Stimulated activated naive CD8-positive, alpha-beta T cell treated with anti-CD3 and anti-CD28 coated beads, Interleukin-15, Interleukin-2, amounts not matched to agents 100 U/mL and 50 U/mL, for 24 hours (primary cell): Measurements from ENCODE around the gene WIPI1.

Experiments used
- ATAC-seq: fragments of 150-1000 bp; cut with Tn5 transposase; one replicate; pipeline ENCODE4 v1.10.0; 2021
- DNase-seq: peaks from one replicate; pipeline ENCODE4 v3.0.0; 2021

The WIPI1 gene

DNA sequence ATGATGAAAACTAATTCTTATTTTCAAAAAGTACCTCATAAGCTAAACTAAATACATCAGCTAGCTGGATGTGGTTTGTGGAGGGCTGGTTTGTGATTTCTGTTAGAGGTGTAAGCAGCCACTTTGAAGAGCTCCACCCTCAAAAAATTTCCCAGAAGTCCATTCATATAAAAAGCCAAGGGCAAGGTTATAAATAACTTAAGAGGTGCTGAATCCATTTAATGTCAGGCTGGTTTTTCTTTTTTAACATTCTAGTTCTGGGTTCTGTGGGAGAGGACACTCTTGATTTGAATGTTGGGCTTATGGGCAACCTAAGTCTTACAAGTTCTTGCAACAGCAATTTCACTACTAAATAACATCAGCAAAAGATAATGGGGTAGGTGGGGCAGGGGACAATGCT, 3.4 kb upstream of the WIPI1 start:
- DNase-seq (no peak), ATAC-seq (peak; percentile 6)

DNA sequence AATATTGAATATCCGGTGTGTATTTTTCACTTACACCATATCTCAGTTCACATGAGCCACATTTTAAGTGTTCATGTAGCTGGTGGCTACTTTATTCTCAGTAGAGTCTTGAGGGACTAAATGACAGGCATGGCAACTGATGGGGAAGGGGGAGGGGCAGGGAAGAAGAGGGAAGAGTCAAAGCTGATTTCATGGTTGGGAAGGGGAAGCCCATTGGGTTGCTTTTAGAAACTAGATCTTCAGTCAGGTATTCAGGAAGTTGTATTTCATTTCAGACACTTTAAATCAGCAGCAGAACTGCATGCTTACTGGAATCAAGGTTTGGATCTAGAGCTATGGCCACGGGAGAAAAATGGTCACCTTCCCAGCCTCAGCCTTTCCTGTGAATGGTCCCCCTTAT, 2.9 kb upstream of the WIPI1 start:
- no peak for DNase-seq
- ATAC-seq = no peak

DNA sequence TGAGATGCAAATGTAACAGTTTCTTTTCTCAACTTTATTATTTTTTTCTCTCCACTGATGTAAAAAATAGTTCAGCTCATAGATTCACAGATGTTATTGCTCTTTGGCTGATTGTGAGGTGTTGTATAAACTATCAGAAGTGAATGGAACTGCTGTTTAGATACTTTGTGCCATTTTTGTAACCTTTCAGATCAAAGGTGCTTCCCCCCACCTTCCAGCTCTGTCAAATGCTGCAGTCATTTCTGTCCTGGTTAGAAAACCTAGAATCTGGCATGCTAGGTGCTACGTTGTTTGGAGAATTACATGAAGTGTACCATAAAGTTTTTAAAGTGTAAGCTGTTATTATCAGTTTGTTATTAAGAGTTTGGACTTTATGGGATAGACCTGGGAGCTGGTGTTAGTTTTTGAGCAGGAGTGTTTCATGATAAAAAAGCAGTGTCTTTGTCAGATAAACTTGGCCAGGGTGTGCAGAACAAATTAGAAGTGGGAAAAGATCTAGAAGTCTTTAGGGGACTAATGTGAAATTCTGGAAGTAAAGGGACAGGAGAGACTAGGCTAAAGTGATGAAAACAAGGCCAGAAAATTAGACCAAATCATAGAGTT, 1.8 kb upstream of the WIPI1 start:
- no peak for ATAC-seq
- no peak for DNase-seq

DNA sequence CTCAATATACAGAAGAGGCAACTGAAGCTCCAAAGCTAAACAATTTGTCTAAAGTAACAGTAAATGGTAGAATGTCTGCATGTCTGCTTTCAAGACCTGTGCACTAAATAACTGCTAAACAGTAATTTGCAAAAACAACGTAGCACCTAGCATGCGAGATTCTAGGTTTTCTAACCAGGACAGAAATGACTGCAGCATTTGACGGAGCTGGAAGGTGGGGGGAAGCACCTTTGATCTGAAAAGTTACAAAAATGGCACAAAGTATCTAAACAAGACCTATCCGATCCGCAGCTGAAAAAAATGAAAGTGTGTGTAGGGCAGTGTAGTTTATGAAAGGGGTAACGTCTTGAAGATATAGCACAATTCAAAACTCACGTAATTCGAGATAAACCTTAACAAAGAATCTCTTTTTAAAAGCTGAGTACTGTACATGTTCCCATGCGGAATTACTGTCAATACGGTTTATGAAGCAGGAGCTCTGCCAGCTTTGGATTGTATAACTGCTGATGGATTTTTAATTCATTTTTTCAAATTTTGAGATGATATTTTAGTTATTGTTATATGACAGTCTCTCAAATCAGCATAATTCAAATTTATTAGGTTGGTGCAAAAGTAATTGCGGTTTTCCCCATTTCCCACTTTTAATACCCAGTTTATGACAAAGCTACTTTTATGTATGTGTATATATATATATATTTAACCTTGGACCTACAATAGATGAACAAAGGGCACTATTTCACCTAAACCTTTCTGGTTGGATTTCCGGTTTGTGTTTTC, 1.2 kb upstream of the WIPI1 start:
- DNase-seq (no peak), ATAC-seq (no peak)

DNA sequence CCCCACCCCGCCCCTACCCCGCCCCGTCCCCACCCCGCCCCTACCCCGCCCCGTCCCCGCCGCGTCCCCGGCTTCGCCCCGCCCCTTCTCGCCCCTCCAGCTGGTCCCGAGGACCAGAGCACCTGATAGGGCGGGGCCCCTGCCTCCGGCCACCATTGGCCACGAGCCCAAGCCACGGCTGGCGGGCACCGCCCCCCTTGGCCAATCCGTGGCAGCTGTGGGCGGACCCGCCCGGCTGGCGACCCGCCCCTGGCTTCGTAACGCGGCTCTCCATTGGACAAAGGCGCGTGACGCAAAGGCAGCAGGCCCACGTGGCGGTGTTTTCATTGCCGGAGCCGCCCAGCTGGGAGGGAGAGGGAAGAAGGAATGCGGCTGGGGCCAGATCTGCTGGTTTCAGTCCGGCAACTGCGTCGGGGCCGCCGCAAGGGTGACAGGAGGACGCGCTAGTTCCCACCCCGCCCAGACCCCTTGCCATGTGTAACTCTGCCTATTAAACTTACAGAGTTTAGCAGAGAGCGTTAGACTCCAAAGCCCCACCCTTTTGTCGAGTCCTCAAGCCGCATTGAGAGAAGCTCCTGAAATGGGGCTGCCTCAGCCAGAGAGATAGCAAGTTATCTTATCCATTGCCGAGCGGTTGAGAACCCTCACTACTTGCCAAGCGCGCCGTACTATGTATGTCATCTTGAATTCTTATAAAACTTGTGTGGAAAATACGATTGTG, 403 bp upstream of the WIPI1 start:
- DNase-seq (peak; percentile 98), ATAC-seq (peak; percentile 96)

DNA sequence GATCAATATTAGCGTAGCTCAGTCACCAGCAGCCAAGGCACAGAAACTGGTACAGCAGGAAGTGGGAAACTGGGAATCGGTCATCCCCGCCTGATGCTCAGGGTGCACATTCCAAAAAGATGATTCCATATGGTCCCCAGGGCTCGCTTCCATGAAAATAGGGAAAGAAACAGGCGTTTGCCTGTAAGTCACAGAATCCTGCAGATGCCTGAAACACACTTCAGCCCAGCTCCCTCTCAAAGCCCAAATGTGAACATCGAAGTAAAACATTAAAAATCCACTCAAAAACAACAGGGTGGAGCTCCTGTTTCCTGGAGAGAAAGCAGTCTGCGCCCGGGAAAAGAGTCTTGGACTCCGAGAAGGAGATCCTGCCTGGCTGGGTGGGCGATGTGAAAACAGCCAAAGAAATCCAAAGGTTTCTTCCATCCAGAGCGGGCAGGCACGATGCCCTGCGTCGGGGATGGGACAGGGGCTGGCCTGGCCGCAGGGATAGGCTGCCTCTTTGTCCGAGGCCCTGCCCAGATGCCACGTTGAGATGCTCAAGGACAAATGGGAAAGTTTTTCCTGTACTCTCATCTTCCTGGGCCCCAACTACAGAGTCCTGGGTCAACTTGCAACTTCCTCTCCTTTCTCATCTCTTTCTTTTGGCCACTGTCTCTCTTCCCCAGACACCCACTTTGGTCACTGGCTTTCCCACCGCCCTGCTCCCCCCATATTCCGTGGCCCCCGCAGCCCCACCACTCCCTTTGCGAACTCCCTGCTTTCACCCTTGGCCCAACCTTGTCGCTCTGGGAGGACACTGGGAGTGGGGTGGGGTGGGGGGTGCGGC, 743 bp downstream of the WIPI1 start:
- DNase-seq (no peak), ATAC-seq (no peak)

DNA sequence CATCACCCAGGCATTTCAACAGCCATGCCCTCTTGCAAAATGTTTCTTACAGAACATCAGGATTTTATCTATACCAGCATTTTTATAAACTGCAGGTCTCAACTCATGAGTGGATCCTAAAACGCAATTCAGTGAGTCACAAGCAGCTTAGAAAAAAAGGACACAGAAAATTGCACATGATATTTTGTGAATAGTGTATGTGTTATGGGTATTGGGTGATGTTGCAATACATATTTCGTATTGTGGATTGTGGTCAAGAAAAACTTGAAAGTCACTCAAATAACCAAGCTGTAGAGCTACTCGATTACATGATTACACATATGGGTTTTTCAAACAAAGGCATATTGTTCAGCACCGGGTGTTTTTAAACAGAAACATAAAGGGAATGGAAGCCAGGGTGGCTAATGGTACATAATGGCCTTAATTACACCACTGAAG, 1.4 kb downstream of the WIPI1 start:
- ATAC-seq (no peak), DNase-seq (no peak)

DNA sequence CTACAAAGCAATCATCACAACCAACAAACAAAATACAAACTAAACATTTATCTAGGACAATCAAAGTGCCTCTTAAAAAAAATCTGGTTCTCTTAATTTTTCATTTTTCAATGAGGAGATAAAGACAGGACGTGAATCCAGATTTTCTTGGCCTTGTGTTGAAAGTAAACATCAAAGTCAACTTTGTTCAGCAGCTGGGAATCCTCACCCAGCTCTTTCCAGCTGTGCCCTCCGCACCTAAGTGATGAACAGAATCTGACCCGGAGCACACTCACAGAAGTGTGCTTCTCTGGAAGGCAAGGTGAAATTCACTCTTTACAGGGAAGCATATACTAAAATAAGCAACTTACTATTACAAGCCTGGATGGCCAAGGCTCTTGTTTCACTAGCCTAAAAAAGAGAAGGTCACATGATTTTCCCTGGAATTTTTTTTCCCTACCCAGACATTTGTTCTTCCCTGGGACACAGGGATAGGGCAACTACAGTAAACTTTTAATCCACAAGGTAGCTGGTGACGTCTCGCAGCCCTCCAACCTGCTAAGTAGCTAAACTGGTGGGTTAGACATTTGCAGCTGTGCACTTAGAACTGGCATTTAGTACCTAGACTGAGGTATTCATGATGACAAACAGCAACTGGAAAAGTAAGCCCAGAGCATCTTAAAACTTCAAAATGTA, 3.2 kb downstream of the WIPI1 start:
- ATAC-seq (no peak), DNase-seq (no peak)

DNA sequence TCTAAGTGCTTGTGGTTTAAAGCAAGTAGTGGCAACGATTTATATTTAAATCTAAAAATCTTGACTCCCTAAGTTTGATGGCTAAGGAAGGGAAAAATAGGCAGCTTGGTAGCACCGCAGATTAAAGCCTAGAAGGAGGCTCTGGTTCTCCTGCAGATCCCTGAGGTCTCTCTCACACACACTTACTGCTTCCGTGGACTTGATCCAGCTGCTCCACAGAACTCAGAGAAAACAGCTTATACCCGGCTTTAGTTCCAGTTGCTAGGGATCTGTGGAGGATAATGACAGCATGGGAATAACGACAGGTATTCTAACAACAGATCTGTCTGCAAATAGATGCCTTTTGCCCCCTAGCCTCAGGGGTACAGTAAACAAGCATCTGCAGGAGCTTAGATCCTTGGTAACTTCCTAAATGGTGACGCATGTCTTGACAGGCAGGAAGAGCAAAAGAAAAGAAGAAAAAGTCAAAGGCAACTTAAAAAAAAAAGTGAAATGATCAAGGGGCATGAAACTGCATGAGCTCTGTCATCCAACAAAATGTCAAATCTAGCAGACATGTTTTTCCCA, 4.5 kb downstream of the WIPI1 start:
- DNase-seq = no peak
- no peak for ATAC-seq

DNA sequence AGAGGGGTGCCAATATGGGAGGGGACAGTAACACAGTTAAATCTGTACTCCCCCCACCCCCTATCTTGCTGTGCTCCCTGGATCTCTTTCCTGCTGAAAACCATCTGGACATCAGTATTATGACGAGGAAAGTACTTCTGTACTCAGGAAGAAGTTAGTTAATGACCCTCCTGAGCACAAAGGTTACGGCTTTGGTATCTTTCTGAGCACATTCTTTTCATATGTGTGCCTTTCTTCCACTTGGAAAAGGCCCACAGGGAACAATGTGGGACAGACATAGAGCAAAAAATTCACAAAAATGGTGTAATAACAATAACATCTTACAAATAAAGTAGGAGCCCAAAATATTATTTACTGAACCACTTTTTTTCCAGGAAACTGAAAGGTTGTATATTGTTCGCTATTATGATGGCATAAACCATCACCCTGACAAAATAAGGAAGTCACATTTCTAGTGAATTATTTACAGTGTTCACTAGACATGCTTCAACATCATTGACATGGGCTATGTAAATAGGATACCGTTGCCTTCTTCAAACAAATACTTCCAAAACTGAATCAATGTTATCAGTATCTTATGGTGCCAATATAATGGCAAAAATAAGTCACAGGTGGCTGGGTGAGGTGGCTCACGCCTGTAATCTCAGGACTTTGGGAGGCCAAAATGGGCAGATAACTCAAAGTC, 5.5 kb downstream of the WIPI1 start:
- DNase-seq (no peak), ATAC-seq (no peak)

DNA sequence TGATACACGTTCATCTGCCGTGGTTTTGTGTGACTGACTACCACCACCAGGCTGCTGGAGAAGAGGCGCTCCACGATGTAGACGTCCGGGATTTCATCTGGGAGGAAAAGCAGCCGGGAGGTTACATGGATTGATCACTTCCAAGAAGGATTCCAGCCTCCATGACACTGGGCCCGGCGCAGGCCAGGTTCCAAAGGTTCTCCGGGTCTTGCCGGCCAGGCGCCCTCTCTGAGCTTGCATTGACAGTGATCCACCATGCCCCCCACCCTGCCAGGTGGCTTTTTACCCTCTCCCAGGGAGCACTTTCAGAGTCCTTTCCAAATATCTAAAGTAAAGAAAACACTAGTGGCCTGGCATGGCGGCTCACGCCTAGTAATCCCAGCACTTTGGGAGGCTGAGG, 6.5 kb downstream of the WIPI1 start:
- no peak for ATAC-seq
- no peak for DNase-seq

DNA sequence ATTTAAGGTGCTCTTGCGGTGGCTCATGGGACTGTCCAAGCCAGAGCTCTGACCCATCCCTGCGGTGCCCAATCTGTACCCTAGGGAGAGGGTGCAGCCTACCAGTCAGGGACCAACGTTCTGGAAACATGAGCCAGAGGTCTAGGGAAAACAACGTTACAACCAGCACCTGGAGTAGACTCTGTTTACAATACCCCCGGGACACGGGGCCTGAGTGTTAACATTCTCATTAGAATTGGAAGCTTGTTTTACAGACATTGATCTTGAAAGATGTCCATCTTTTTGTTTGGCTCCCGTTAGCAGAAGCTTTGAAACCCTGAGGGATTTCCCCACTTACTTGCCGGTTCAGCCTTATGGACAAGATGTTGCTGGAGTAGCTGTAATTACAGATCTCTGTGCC, 6.9 kb downstream of the WIPI1 start:
- DNase-seq (no peak), ATAC-seq (no peak)

DNA sequence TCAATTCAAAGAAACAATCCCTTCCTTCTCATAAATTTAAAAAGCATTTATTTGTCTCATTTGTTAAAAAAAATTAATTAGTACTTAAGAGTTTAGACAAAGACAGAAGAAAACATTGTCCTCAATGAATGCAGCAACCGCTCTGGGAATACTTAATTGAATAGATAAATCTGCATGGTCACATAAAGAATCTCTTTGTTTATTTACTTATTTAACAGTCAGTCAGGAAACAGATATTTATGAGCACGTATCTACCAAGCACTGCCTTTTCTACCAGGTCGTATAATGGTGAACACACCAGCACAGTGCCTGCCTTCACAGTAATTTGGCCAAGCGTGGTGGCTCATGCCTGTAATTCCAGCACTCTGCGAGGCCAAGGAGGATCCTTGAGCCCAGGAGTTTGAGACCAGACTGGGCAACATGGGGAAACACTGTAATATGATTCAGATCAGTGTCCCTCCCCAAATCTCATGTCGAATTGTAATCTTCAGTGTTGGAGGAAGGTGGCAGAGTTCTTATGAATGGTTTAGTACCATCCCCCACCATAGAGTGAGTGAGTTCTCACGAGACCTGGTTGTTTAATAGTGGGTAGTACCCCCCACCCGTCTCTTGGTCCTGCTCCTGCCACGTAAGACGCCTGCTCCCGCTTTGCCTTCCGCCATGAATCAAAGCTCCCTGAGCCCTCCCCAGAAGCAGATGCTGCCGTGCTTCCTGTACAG, 8.1 kb downstream of the WIPI1 start:
- DNase-seq (no peak), ATAC-seq (no peak)

DNA sequence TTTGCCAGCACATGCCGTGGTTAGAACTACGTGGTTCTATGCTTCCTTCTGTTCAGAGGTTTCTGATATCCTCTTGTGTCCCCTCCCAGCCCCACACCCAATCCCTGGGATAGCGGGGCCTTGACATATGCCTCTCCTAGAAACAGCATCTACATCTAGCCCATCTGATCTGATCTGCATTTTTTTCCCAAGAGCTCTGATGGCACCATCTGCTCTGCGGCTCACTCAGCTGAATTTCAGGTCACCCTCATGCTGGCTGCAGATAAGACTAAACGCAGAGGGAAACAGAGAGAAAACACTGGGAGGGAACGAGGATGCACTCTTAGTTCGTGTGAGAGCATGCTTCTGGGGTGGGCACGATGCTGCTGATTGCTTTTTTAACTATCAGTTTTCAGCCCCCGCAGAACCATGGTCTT, 10.7 kb downstream of the WIPI1 start:
- DNase-seq = no peak
- ATAC-seq = no peak

DNA sequence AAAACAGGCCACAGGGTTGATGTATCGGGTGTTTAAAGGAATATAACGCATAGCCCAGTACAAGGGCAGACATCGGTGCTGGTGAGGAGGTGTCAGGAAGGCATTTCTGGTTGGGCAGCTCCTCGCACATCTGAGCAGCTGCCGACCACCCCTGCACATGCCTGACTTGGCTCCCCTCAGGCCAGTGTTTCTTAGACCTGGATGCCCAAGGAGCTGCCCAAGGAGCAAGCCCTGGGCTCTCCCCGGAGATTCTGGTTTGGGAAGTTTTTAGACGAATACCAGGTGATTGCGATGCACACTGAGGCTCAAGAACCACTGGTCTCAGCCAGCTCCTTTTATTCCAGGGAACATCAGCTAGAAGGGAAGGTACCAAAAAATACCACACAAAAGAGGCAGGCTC, 11.6 kb downstream of the WIPI1 start:
- DNase-seq (no peak), ATAC-seq (no peak)

DNA sequence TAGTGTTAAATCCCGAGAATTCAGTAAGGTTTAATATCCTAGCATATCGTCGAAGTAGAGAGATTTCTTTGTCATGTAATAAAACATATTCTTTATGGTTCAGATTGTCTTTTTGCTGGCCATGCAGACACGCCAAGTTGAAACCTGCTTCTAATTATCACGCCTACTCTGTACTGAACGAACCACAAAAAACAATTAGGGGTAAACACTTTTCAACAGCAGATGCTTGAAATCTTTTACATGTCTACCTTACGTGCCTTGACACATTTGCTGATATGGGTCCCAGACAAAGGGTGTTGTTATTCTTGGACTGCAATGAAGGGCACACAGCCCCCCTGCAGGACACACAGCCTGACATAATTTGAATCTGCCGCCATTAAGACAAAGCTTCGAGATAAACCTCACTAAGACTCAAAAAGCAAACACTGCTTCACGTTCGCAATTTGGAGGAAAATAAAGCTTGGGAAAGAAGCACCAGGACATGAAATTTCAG, 13.3 kb downstream of the WIPI1 start:
- DNase-seq = no peak
- no peak for ATAC-seq

DNA sequence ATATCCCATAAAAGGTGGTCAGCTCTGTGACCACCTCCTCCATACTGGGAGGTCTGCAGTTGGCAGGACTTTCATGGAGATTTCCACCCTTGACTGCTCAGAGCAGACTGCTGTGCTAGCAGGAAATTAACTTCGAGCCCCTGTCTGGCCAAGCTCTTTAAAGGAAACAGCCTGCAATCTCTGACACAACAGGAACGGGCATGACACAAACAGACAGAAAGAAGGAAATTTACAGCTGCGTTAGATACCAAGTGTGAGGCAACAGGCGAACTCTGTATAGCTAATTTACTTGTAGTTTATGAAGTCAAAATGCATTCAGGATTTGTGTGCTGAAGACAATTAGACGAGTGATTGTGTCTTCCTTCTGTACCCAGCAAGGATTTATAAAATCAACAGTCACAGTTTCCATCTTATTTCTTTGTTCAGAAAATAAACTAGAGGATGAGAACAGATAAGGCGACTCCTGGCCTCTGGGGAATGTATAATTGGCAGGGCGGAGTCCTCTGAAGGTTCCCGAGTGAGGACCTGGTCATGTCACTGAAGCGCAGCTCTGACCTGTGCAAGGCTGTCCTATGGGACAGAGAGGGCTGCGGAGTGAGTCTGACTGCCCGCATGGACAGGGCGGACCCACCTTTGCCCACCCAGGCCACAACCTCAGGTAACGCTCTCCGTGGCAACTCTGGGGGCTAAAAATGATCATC, 16.1 kb downstream of the WIPI1 start:
- no peak for ATAC-seq

DNA sequence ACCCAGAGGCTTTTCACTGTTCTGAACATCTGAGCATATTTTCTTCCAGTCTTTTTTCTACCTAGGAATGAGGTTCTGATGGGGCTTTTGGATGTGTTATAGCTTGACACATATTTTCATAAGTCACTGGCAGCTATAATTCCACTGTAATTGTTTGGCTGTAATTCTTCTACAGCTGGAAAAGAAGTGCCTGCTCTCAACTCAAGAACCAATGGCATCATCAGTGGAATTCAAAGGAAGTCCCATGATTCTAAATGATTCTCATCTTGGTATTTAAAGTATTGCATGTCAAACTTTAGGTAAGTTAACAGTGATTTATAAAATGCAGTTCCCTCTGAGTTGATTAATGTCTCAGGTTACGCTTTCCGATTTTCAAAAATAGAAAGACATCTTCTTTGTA, 16.8 kb downstream of the WIPI1 start:
- no peak for ATAC-seq
- DNase-seq = no peak

More for the DNA sequence above, 16.1 kb downstream of the WIPI1 start:
- no peak for DNase-seq

DNA sequence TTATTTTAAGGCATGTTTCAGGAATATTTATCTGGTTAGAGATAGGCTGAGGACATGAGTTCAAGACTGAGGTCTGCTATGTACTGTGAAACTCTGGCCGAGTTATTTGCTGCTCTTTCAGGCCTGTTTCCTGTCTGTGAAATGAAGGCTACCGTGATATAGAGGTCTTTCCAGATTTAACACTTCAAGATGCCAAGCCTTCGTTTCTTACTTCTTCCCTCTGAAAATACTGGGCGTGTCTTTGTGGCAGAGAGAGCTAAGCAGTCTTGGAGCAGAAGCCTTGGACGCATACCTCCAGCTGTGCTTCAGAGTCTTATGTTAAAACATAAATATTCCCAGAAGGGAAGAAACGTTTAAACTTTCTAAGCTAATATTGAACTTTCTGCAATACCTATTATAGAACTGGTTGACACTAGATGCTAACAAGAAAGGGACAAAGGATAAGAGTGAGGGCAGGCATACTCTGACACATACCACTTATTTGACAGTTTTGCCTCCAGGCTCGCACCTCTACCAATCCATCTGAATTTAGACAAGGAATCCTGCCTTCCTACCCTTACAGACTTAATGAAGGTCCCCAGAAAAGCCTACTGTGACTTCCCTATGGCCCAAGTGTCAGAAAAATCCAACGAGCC, 17.5 kb downstream of the WIPI1 start:
- no peak for ATAC-seq
- DNase-seq = no peak
